ENCODE data around the gene PROX1. TPM values are rescaled to one million over a fixed set of nuclear protein-coding genes. Genes with fewer than 3 reads are reported as not detected.

PROX1 gene
- total RNA-seq, 1 donor from 2014 or later: under 0.01 TPM

- DNase-seq (ENCODE audit: low read depth) (no peak), FAIRE-seq (no peak)
- H3K36me3 ChIP-seq (ENCODE audit: control insufficient read depth, insufficient read depth, low read length): no peaks in the 10 kb centered on the region
- H3K4me3 ChIP-seq (ENCODE audit: low read depth, low read length): no peak overlapping the region
- TF ChIP-seq CTCF (IDR thresholded peaks at IDR 0.05; ENCODE audit: insufficient read depth, low read length, severe bottlenecking): no peak
- no peaks in the 10 kb centered on the region for H3K27me3 ChIP-seq (ENCODE audit: control insufficient read depth, insufficient read depth, low read length)
These were observed 25.3 kb upstream of the PROX1 start for GRCh38 chr1:213962508-213962907.

DNA sequence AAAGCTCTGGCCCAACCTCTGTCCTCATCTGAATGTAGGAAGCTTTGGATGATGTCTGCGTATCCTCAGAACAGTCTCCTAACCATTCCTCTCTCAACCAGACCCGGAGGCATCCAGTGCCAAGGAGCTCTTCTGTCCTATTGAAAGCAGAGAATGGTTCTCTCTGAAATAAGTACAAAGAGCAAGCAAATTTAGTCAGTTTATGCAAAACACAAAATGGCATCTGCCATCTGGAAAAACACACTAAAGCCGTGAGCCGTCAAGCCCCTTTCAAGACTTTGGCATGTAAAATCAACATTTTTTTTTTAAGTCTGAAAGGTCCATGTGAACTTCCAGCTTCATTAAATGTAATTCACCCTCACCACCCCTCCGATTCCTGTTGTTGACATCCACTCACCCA lies 21.7 kb upstream of the PROX1 start:
- H3K4me3 ChIP-seq (ENCODE audit: low read depth, low read length): no peak overlapping the region
- peaks cover 2% of the 10 kb centered on the region for H3K27me3 ChIP-seq (ENCODE audit: control insufficient read depth, insufficient read depth, low read length)
- FAIRE-seq: no peak
- DNase-seq (ENCODE audit: low read depth): no peak
- no peak for TF ChIP-seq CTCF (IDR thresholded peaks at IDR 0.05; ENCODE audit: insufficient read depth, low read length, severe bottlenecking)
- H3K36me3 ChIP-seq (ENCODE audit: control insufficient read depth, insufficient read depth, low read length): no peaks in the 10 kb centered on the region

- DNase-seq (ENCODE audit: low read depth): no peak
- peaks cover 2% of the 10 kb centered on the region for H3K27me3 ChIP-seq (ENCODE audit: control insufficient read depth, insufficient read depth, low read length)
- H3K36me3 ChIP-seq (ENCODE audit: control insufficient read depth, insufficient read depth, low read length): no peaks in the 10 kb centered on the region
- FAIRE-seq: no peak
- no peak for TF ChIP-seq CTCF (IDR thresholded peaks at IDR 0.05; ENCODE audit: insufficient read depth, low read length, severe bottlenecking)
- H3K4me3 ChIP-seq (ENCODE audit: low read depth, low read length): no peak overlapping the region
These were observed 19.5 kb upstream of the PROX1 start for GRCh38 chr1:213968146-213968825.

- FAIRE-seq (no peak), DNase-seq (ENCODE audit: low read depth) (no peak)
- peaks cover 2% of the 10 kb centered on the region for H3K27me3 ChIP-seq (ENCODE audit: control insufficient read depth, insufficient read depth, low read length)
- H3K4me3 ChIP-seq (ENCODE audit: low read depth, low read length): no peak overlapping the region
- H3K36me3 ChIP-seq (ENCODE audit: control insufficient read depth, insufficient read depth, low read length): no peaks in the 10 kb centered on the region
- no peak for TF ChIP-seq CTCF (IDR thresholded peaks at IDR 0.05; ENCODE audit: insufficient read depth, low read length, severe bottlenecking)
These were observed 17.7 kb upstream of the PROX1 start for GRCh38 chr1:213969958-213970555.

DNA sequence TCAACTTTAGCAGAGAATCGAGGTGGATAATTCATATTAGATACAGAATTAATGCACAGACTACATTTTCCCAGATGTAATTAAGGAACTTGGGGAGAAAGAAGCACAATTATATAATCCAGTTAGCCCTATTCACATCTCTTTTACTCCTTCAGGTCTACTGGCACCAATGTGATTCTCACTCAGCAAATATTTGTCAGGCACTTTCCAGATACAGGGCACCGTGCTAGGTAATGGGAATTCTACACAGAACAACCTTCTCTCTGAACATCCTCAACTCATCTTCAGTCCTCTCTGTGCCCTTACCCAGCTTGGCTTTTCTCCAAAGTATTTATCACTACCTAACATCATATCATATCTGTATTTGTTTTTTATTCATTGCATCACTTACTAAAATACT lies 15.6 kb upstream of the PROX1 start:
- Histone ChIP-seq H3K4me3 (ENCODE audit: low read depth, low read length) (no peak overlapping the region), H3K27me3 (ENCODE audit: control insufficient read depth, insufficient read depth, low read length) (peaks cover 2% of the 10 kb centered on the region), H3K36me3 (ENCODE audit: control insufficient read depth, insufficient read depth, low read length) (no peaks in the 10 kb centered on the region)
- TF ChIP-seq CTCF (IDR thresholded peaks at IDR 0.05; ENCODE audit: insufficient read depth, low read length, severe bottlenecking): no peak
- DNase-seq (ENCODE audit: low read depth): no peak
- no peak for FAIRE-seq
